NCI-H748 treated with DMSO at 0.1 percent for 48 hours (cell line): ENCODE results near the gene JAKMIP2.
A peak's percentile ranks its signal among the peaks of the same experiment; 100 is the strongest.

ENCODE experiments used
- DNase-seq: peaks from one replicate; lab custom pipeline; 2025; lab: John Stamatoyannopoulos, UW

Gene JAKMIP2

DNA sequence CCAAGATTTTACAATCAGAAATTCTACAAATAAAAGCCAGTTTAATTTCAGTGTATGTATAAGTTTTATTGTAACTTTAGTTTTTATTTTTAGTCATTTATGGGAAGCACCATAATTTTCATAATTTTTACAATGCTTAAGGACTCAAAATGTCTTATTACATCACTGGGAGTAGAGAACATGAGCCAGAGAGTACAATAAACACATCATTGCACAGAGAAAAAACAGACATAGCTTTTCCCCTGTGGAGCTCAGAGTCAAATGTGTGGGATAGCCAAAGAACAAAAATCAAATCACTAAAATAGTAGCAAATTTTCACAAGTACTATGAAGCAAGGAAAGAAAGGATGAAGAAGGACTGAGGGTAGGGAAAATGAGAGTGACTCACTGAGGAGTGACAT is 5.5 kb upstream of the JAKMIP2 start:
- no peak for DNase-seq

DNA sequence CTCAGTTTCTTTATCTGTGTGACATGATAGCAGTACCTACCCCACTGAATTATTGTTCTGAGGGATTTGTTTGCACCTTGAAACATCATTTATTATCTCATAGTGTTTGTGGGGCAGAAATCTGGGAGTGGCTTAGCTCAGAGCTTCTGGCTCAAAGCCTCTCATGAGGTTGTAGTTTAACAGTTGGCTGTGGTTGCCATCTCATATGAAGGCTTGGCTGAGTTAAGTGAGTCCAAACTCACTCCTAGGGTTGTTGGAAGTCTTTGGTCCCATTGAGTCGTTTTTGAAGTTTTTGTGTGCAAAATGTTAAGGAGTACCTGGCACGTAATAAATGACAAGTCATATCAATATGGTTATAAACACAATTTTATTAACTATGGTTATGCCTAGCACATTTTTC is 3.6 kb upstream of the JAKMIP2 start:
- no peak for DNase-seq

DNA sequence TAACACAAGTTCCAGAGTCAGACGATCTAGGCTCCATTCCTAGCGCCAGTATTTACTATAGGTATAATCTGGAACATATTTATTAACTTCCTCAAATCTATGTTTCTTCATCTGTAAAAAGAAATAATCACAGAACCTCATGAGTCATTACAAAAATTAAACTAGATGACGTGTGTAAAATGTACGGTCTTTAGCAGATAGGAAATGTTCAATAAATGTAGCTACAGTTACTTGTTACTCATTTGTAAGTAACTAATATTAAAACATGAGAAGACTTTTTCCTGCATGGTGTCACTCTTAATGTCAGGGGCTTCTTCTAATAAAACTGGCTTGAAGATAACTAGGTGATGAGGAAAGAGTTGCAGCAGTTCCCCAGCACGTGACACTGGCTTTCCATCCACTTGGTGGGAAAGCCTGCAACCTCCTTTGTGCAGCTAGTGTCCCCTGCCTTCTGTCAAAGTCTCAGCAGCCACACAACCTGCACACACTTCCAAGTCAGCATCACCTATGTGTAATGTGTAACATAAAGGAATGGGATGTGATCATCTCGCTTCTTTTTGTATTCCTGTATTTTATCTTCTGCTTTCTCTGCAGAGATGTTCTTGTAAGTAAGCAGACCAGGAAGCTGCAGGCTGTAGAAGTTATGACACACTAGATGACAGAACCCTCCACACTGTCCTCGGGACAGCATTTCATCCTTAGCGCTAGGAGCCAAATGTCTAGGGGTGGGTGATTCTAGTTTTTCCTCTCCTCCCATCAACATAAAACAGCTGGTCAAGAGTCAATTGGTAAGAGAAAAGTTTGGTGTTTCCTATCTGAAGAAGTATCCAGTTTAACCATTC is 1.8 kb upstream of the JAKMIP2 start:
- no peak for DNase-seq

DNA sequence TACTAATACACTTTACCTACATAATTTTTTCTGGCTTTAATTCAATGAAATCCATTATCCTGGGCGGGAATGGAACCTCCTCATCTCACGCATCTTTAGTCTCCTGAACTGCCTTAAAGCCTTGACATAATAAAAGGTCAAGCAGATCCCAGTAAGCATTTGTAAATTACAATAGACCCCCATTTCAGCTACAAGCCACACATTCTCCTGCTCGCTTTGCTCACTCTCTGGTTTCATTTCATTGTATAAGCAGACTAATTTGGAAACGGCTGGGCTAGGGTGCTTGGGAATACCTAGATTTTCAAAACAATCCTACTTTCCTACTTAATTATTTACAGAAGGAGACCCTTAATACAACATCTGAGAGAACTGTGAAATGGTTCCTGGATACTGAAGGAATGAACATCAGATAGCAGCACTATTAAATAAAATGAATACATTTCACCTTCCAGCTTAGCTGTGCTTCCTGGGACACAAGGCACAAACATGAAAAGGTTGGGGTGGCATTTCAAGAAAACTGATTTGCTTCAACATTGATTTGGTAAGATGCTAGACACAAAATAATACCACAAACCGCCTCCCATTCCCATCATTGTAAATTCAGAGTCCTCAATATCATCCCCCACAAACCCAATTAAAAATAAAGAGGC is 1.5 kb downstream of the JAKMIP2 start:
- no peak for DNase-seq

DNA sequence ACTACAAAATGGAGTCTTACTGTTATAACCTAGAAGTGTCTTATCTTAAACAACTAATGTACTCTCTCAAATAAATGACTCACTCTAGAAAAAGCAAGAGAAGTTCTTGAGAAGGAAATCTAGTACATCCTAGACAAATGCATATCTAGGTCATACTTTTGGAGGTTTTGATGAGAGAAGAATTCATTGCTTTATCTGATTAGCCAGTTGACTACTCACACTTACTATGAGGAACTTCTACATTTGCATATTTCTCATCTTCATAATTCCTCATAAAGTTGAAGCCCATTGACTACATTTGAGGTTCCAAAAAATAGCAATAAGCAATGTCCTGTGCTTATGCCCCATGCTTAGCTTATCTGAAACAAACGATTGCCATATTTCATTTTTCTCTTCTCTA is 2.8 kb downstream of the JAKMIP2 start:
- DNase-seq = no peak

DNA sequence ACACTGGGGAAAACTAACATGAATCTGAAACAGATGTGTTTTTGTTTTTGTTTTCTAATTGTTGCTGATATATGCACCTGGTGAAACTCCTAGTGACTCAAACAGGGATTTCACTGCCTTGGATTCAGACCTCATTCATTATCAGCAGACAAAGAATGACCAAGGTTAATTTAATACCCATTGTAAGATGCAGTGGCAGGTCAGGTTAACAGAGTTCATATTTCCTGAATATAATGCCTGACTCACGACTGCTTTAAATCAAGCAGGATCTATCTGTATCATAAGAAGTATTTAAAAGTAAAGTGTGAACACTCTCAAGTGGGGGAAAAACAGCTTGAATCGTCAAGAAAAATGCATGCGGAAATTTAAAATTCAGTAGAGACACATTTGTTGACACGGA is 5.5 kb downstream of the JAKMIP2 start:
- DNase-seq = no peak

DNA sequence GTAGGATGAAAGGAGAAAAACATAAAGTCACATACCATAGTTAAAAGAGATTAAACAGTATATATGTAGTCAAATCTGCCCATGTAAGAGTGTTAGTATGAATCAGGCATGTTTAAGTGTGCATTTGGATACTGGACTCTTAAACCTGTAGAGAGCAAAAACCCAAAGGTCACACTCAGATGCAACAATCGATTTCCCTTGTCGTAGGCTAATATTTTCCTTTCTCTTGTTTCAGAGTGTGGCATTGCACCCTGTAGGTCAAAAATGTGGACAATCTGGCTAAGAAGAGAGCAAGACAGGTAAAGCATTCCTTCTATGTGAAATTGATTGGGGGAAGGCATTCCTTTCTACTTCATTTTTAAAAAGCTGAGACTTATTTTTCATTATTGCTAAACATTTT is 8.9 kb downstream of the JAKMIP2 start:
- no peak for DNase-seq

DNA sequence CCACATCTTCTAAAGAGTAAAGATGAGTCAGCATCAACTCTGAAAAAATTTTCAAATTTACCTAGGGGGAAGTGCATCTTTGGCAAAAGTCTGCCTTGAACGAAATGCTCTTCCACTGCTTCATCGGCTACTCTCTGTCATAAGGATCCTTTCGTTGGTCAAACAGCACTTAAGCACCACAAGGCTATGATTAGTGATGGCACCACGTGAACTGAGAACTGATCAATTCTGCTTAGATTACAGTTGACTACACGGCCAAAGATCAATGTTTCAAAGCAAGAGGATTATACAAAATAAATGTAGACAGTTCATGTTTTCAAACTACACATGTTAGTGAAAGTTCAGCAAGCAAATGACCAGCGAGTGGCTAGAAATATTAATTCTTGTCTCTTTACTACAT is 9.4 kb downstream of the JAKMIP2 start:
- no peak for DNase-seq

DNA sequence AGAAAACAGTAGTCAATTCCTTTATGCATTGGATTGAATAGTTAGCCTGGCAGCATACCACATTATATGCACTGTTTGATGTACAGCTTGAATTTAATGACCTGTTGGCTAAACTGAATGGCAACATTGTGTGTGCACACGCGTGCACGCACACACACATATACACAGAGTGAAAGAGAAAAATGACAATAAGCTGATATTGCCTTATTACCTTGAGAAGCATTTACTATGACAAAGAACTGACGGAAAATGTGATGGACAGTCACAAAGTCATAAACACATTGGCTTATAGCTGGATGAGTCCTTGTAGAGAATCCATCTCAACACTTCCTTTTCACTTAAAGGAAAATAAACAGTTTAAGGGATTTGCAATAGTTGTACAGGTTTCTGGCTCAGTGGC is 15.5 kb downstream of the JAKMIP2 start:
- DNase-seq = no peak

DNA sequence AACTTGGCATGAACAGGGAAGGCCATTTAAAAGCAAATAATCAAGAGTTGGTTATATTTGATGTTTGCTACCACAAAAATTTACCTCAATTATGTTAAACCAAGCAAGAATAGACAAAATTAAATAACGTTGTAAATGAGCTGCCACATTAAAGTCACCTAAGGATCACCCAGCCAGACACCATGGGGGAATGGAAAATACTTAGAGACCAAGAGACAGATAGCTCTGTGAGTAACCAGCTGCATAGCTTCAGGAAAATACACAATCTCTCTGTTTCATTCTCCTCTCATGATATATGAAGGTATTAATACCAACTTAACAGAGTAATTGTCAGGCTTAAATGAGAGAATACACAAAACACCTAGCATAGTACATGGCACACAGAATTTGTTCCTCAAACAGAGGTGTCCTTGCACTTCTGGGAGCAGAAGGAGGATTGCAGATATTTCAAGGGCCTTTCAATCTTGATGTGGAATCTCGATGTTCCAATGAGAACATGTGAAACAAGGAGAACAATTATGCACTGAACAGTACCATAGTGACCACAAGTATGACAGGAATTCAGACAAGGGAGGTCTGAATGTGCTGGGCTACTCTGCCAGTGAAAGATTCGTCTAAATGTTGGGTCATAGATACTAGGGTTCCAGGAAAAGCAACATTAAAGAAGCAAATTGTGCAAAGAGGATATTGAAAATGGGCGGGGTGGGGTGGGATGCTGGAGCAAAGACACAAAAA is 18.6 kb downstream of the JAKMIP2 start:
- no peak for DNase-seq

DNA sequence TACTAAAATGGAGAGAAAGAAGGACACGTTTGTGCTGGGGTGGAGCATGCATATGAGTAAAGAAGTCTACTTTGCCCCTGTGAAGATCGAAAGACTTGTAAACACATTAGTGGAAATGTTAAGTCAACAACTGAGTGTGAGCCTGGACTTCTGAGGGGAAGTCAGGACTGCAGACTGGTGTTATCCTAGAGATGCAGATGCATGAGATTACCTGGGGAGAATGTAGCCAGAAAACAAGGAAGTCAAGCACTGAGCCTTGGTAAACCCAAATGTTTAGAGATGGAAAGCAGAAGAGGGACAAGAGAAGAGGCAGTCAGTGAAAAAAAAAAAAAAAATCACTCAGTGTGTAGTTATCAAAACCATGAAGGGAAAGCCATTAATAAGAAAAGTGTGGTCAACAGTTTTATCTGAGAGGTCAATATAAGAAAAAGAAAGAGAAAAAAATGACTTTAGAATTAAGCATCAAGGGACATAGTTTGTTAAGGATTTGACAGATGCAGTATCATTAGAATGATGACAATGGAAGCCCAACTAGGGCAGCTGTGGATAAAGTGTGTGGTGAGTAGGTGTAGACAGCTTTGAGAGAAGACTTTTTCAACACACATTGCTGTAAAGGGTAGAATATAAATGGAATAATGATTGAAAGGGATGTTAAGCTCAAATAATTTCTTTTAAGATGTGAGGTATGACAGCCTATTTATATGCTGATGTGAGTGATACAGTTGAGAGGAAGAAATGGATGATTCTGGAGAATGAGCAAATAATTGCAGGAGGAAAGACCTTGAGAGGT is 22.2 kb downstream of the JAKMIP2 start:
- DNase-seq = no peak

DNA sequence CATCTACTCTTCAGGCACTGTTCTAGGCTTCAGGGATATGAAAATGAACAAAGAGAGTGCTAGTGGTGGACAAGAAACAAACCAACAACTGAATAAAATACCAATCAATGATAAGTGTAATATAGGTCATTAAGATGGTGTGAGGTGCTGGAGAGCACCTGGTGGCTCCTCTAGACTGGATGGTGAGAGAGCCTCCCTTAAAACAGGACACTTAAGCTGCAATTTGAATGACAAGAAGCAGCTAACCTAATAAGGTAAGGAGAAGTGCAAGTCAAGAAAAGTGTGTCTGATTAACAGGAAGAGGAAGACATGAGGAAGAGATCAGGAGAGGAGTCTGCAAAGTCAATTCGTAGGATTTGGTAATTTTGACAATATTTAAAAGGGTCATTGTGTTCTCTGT is 23.1 kb downstream of the JAKMIP2 start:
- no peak for DNase-seq

DNA sequence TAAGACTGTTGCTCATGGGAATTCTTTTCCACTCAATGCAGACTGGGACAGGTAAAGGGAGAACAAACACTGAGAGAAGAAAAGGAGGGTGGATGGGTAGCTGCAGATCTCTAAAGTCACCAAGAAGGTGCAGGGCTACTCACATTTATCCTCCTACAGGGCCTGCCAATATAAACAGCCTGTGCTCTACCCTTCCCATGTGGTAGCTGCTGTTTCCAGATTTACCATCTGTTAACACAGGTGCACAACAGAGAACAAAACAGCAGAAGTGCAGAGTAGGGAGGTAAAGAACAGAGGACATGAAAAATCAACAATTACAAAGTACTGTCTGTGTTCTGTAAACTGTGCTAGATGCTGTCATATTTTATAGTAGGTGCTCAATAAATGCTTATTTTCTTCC is 26.0 kb downstream of the JAKMIP2 start:
- no peak for DNase-seq

DNA sequence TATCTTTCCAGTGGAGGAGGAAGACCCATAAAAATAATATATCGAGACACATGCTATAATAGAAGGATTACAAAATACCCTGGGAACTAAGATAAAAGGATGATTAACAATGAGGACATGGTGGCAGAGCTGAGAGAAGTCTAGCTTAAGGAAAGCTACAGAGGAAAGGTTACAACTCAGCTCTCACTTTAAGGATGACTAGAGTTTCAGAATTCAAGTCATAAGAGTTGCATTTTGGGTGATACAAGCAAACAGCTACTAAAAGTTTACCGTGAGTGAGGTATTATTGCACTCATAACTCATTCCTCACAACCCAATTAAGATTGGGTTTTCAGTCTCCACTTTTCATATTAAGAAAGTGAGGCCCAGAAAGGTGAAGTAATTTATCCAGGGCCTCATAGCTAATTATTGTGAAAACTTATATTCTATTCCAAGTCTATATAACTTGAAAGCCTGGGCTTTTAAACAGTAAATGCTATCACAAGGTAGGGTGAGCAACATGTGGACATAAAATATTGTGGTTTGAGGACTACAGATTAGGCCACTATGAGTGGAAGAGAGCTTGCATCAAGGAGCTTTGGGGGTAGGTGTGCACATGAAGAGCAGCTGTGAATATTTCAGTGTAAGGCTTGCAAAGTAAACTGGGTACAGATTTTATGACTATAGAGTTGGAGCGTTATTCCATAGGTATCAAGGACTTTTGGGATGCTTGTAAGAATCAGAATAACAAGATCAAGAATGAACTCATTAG is 28.0 kb downstream of the JAKMIP2 start:
- no peak for DNase-seq

DNA sequence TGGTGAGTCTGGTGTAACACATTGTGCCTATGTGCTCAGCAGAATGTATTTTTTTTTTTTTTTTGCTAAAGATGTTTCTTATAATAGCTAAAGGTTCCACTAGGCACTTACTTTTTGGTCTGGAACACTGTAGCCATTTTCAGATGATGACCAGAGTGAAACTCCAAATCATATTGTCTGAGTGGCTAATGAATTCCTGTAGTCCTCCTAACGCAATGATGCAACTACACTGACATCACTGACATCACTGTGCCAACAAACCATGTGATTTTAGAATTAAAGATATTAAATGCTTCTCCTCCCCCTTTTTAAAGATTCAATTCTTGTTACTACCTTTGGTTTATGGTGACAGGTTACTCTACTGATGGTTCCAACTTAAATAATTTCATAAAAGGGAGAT is 28.8 kb downstream of the JAKMIP2 start:
- no peak for DNase-seq

DNA sequence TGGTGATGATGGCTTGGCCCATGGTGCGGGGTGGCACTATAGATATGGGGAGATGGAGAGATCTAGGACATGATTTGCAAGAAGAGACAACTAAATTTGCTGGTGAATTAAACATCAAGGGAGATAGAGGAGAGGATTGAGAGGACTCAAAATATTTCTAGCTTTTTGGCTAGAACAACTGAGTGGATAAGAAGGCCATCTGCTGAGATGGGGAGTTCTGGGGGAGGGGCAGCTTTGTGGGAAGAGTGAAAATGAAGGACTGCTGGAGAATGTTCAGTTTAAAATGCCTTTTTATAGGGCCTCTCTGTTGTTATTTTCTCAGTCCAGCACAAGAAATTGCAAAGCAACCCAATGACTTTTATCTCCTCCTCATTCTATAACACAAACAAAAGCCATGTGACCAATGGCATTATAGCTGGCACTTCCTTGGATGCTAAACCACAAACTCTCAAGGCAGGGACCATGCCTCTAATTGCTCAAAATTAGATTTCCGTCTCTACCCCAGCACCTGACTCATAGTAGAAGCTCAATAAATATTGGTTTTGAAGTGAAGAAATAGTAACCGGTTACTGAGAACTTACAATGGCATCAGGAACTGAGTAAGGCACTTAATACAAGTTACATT is 29.8 kb downstream of the JAKMIP2 start:
- no peak for DNase-seq

DNA sequence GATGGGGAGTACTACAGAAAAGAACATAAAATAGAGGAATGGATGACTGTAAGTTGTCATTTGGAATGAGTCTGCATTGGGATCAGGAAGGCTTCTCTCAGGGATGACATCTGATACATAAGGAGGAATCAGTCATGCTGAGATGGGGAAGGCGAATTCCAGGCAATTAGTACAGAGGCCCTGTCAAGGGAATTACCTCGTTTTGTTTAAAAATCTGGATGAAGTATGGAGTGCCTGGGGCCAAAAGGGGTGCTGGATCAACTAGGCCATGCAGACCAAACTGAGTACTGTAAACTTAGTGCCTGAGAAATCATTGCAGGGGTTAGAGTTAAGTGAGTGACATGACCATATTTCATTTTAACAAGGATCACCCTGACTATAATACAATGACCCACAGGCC is 30.5 kb downstream of the JAKMIP2 start:
- DNase-seq = no peak

DNA sequence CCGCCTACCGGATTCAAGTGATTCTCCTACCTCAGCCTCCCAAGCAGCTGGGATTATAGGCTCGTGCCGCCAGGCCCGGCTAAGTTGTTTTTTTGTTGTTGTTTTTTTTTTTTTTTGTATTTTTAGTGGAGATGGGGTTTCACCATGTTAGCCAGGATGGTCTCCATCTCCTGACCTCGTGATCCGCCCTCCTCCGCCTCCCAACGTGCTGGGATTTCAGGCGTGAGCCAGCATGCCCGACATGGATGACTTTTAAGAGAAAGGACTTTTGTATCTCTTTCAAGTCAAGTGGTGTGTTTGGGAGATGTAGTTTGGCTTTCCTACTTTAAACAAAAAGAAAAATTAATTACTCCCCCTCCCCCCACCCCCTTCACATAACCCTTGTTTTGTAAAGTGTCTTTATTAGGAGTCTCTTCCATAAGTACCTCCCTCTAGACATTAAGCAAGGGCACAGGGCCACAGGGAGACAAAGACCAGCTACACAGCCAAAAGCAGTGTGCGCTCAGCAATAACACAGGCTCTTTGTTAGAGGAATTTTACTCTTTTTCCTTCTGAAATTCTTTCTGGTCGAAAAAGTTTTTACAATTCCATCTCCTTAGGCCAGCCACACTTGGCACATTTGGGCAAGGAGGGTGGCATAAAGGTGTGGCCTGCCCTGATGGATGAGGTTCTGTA is 31.2 kb downstream of the JAKMIP2 start:
- no peak for DNase-seq

DNA sequence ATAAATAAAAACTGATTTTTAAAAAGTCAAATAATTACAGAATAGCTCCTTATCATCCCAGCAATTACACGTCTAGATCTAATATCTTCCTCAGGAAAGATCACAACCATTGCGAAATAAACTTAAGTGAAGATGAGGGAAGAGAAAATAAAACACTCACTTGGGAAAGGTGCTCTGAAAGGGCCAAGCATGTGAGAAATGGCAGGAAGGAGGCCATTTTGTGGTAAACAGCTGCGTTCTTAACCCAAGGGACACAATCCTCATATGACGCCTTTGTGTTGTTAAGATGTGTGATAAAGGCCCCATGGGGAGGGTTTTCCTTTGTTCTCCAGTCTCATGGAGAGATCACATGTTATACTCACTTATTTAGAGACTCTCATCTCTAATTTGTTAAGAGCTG is 32.5 kb downstream of the JAKMIP2 start:
- no peak for DNase-seq

DNA sequence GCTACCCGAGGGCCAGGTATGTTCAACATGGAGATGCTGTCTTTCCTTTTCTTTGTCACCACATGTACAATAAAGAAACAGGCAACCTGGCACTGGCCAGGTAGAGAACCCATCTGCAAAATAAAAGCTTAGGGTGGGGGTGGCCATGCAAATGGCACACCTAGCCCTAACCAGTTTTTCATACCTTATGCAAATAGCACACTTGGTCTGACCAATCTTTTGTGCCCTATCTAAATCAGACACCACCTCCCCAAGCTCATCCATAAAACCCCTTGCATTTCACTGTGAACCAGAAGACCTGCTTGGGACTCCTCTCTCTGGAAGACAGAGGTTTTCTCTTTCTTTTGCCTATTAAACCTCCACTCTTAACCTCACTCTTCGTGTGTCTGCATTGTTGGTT is 33.9 kb downstream of the JAKMIP2 start:
- peak; percentile 66 for DNase-seq

DNA sequence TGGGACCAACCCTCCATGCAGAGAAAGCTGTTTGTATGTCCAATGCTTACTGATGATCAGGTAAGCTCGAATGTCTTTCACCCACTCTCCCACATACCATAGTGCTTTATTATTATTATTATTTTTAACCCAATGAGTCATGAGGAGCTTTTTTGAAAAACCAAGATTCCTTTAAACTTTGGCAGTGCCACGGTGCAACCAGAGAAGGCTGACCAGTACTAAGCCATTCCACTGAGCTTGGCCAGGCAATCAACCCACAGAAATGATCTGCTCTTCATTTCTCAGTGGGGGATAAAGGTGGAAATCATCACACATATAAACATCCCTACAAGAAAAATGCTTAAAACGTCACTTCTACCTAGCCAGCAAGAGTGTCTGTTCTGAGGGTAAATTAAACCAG is 35.5 kb downstream of the JAKMIP2 start:
- DNase-seq = no peak
